ENCODE measurements around the gene WT1. TPM values are rescaled to one million over a fixed set of nuclear protein-coding genes. Genes with fewer than 3 reads are reported as not detected.

WT1 gene
- total and polyA plus RNA-seq, 10 of the 15 experiments (the other 5 are each of a cell fraction or from before 2014, with no cell fraction given): 0.07 to 0.37 (median 0.08) TPM; not detected in 7

GRCh38 chr11:32432565-32432964, 2.8 kb downstream of the WT1 start:
- DNase-seq (ENCODE audit: low read depth, low spot score): no peak
- no peak for FAIRE-seq
- in situ Hi-C loops (cut with MboI) (no loop called here), intact Hi-C loops (cut with micrococcal nuclease; ENCODE audit: unreplicated experiment) (no loop called here)
- Histone ChIP-seq H3K9ac (ENCODE audit: control insufficient read depth, insufficient read depth, low read length) (no peak overlapping the region), H3K27me3 (replicated peaks in 1 of 2; ENCODE audit: control insufficient read depth in 2 of 2, insufficient read depth in 2 of 2, low read length in 1 of 2) (peaks cover 19 to 32% of the 10 kb centered on the region in 2 experiments), H3K79me2 (ENCODE audit: control insufficient read depth, insufficient read depth, low read length) (no peaks in the 10 kb centered on the region), H3K4me3 (no peak overlapping the region), H2AFZ (ENCODE audit: control insufficient read depth, low read depth, low read length) (no peak overlapping the region), H3K4me2 (ENCODE audit: control insufficient read depth, insufficient read depth) (no peak overlapping the region), H3K36me3 (ENCODE audit: control insufficient read depth in 2 of 2, insufficient read depth in 2 of 2, low read length in 1 of 2) (no peaks in the 10 kb centered on the region), H4K20me1 (ENCODE audit: control insufficient read depth, insufficient read depth) (no peaks in the 10 kb centered on the region), H3K4me1 (ENCODE audit: control insufficient read depth, insufficient read depth, low read length) (no peaks in the 10 kb centered on the region), H3K9me3 (replicated peaks; ENCODE audit: control insufficient read depth, insufficient read depth, low read length) (no peaks in the 10 kb centered on the region; the same call in 2 of the 3 replicates), H3K27ac (ENCODE audit: control insufficient read depth, insufficient read depth) (no peak overlapping the region)
- TF ChIP-seq SMC3 (IDR thresholded peaks at IDR 0.05; ENCODE audit: borderline replicate concordance, low read length): no peak
- TF ChIP-seq PRDM15 (CRISPR knock-in tag; IDR thresholded peaks at IDR 0.05): no peak
- no peak for TF ChIP-seq ETV6 (conservative IDR thresholded peaks at IDR 0.05 in 1 of 2, IDR thresholded peaks at IDR 0.05 in 1 of 2; ENCODE audit: borderline replicate concordance in 1 of 2, low read depth in 1 of 2)
- no peak for TF ChIP-seq ZNF384 (IDR thresholded peaks at IDR 0.05; ENCODE audit: borderline replicate concordance, low read depth, low read length)
- TF ChIP-seq, protein P1, sequence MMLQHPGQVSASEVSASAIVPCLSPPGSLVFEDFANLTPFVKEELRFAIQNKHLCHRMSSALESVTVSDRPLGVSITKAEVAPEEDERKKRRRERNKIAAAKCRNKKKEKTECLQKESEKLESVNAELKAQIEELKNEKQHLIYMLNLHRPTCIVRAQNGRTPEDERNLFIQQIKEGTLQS (IDR thresholded peaks at IDR 0.05; ENCODE audit: borderline replicate concordance, extremely low read depth, low read depth, low read length): no peak
- TF ChIP-seq JUNB (IDR thresholded peaks at IDR 0.05): no peak
- no peak for TF ChIP-seq NFYB (IDR thresholded peaks at IDR 0.05; ENCODE audit: insufficient read depth, low read depth, low read length)
- no peak for TF ChIP-seq TBL1XR1 (IDR thresholded peaks at IDR 0.05; ENCODE audit: low read depth, low read length)
- TF ChIP-seq BMI1 (IDR thresholded peaks at IDR 0.05; ENCODE audit: borderline replicate concordance): no peak
- ChIA-PET POLR2A (no interaction called here), CTCF (no interaction called here), RAD21 (ENCODE audit: unreplicated experiment) (no interaction called here), SMC1A (ENCODE audit: uncharacterized antibody, unreplicated experiment) (no interaction called here)
- ATAC-seq: no peak
- BruUV-seq (replicated peaks): no TSS peak
- 24% methylated on average over 8 of the region's 8 CpGs for WGBS (ENCODE audit: insufficient coverage, insufficient replicate concordance, low lambda C conversion rate, missing lambda C conversion rate)

Data from GM12878 (cell line).